HPDE6-E6E7 (cell line): Measurements from ENCODE around the gene PAM16.
"Not testable (repeated sequence)": the region's sequence is repeated elsewhere in the genome, so short reads cannot be mapped to it uniquely, and the experiment has no call there.

Source experiments
- DNase-seq: peaks from one replicate; pipeline ENCODE4 v3.0.0; 2011; ENCODE audit warnings: missing footprints; ENCODE audit errors: extremely low spot score

The PAM16 gene

DNA sequence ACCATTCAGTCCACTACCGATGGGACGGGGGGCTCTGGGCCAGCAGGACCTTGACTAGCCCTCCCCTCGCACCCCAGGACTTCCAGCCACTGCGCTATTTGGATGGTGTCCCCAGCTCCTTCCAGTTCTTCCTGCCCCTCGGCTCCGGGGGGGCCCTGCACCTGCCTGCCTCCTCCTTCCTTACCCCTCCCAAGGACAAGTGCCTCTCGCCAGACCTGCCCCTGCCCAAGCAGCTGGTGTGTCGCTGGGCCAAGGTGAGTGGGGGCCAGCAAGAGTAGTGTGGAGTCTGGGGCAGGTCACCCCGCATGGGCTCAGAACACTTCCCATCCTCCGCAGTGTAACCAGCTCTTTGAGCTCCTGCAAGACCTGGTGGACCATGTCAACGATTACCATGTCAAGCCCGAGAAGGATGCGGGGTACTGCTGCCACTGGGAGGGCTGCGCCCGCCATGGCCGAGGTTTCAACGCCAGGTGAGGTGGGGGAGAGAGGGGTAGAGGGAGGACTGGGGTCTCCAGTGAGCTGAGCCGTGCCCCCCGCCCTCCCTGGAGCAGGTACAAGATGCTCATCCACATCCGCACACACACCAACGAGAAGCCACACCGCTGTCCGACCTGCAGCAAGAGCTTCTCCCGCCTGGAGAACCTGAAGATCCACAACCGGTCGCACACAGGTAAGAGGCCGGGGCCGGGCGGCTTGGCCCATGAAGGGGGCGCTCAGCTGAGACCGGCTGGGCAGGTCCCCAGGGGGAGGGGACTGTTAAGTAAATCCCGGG is 16.2 kb downstream of the PAM16 start:
- DNase-seq, result no peak

DNA sequence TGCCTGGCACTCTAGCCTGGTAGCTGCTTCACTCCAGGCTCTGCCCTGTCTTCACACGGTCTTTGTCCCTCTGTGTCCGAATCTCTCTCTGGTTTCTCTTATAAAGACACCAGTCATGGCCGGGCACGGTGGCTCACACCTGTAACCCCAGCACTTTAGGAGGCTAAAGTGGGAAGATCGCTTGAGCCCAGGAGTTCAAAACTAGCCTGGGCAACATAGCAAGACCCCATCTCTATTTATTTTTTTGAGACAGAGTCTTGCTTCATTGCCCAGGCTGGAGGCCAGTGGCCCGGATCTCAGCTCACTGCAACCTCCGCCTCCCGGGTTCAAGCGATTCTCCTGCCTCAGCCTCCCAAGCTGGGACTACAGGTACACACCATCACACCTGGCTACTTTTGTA is 17.4 kb downstream of the PAM16 start:
- not testable (repeated sequence) for DNase-seq

GRCh38 chr16:4333308-4333638 is 17.8 kb downstream of the PAM16 start:
- no peak for DNase-seq

GRCh38 chr16:4332623-4333307 is 18.4 kb downstream of the PAM16 start:
- DNase-seq, result no peak

GRCh38 chr16:4332083-4332482 is 19.0 kb downstream of the PAM16 start:
- DNase-seq, result no peak

GRCh38 chr16:4330277-4330874 is 20.7 kb downstream of the PAM16 start:
- DNase-seq, result no peak

GRCh38 chr16:4328782-4329775 is 22.0 kb downstream of the PAM16 start:
- no peak for DNase-seq

DNA sequence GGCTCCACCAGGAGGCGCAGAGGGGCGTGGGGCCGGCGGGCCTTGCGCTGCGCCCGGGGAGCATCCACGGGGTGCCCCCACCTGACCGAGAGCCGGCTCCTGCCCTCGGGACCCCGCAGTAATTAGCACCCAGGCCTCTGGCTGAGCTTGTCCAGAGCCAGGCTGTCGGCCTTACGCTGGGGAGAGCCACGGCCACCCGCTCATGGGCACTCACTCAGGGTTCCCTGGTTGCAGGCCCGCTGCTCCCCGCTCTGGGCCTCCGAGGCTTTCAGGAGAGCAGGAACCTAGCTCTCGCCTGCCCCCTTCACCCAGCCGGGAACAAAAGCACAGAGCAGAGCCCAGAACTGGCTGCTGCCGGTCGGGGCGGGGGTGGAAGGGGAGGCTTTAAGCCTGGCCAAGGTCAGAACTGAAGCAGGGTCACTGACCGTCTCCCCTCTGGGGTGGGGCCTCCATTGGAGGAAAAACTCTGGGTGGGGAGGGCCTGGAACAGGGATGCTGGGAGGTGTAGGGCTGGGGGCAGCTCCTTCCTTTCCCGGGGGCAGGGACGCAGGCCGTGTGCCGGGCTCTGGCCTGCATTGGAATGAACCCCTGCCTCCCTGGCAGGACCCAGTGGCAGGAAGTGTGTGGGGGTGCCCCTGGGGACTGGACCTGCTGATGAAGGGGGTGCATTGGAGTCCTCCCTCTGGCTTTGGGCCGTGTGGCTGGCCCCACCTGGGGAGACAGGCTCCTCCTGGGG is 22.9 kb downstream of the PAM16 start:
- no peak for DNase-seq

- DNase-seq, result no peak
Observed at GRCh38 chr16:4327386-4328045, 23.6 kb downstream of the PAM16 start.

DNA sequence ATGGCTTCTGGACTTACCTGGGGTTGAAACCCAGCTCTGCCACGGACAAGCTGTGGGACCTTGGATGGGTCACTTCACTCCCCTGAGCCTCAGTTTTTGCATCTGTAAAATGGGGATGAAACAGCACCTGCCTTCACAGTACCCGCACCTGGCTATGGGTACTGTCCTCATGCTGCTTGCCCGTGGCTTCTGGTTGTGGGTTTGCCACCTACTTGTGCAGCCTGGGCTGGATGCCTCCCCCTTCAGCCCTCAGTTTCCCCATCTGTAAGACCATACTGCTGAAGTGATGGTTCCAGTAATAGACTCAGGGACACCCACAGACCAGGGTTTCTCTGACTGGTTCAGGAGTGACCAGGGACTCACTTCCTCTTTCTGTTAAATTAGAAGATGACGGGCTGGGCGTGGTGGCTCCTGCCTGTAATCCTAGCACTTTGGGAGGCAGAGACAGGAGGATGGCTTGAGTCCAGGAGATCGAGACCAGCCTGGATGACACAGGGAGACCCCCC is 25.8 kb downstream of the PAM16 start:
- DNase-seq, result no peak

DNA sequence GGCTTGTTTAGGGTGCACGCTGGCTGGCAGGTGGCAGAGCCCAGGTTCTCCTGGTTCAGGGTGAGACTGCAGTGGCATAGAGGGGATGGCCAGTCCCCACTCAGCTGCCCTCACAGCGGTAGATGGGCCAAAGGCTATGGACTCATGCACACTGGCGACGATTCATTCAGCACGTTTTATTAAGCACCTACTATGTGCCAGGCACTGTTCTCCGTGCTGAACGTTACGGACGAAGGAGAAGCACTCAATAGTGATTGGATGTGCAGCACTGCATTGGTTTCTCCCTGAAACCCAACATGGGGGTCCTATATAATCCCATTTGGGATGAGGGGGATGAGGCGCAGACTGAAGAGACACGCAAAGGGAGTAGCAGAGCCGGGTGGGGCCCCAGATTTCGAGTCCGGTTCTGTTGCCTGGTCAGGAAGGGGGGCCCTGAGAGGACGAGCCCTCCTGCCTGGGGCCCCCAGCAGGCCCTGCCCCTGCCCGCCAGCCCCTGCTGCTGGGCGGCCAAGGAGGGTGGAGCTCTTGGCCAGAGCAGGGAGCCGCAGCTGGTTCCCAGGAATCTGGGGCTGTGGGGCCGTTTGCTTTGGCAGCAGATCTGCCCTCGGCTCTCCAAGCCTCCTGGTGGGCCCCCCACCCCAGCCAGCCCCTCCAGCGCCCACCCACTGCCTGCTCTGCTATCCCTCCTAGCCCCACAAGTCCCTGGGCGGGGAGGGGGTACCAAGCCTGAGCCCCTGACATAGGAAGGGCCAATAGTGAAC is 26.4 kb downstream of the PAM16 start:
- no peak for DNase-seq

DNA sequence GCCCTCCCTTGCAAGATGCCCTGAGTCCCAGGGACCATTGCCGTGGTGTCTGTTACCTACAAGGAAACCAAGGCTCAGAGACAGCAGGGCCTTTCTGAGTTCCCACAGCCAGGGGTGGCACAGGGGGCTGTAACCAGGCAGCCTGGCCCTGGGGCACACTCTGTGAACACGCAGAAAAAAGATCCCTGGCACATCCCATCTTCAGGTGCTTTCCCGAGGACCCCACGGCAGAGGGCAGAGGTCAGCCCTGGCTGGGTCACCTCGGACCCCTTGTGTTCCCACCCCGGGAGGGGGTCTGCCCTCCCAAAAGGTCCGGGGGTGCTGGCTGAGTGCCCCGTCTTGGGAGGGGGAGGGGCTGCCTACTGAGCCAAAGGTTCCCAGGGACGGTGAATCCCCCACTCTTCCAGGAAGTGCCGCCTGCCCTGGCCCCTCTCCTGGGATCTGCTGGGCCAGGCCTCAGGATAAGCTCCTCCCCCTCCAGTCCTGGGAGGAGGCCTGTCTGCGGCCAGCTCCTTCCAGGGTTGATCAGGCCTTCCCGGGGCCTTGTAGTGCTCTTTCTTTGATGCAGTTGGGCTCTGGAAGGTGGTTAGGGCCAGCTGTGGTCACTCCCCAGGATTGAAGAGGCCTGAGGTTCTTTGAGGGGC is 27.2 kb downstream of the PAM16 start:
- no peak for DNase-seq

DNA sequence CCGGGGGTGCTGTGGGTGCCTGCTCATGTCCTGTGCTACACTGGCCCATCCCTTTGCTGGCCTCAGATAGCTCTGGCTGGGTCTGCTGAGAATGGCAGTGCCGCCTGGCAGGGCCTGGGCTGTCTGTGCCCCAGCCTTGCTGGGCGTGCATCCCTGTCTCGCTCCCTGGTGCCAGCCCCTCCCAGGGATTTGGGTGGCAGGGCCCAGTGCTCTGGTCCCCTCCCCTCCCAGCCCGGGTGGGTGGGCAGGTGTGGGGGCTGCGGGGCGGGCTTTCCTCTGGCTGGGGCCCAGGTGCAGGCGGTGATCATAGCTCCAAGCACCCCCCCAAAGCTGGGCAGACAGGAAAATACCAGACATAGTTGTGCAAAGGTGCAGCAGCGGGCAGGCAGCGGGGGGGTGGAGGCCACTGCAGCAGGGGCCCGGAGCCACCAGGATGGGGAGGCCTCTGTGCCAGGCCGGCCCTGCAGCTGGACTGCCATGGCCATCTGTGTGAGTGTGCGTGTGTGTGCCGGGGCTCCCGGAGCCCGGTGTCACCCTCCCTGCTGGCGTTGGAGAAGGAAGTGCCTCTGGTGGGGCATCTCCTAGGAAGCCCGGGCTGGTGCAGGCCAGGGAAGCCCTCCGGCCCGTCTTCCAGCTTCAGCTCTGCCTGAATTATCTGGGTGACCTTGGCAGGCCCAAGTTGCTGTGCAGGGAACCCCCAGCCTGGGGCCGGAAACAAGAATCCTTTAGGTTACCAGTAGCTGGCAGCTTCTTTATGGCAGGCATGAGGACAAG is 27.9 kb downstream of the PAM16 start:
- DNase-seq, result no peak

- no peak for DNase-seq
Observed at GRCh38 chr16:4322121-4323052, 28.7 kb downstream of the PAM16 start.

DNA sequence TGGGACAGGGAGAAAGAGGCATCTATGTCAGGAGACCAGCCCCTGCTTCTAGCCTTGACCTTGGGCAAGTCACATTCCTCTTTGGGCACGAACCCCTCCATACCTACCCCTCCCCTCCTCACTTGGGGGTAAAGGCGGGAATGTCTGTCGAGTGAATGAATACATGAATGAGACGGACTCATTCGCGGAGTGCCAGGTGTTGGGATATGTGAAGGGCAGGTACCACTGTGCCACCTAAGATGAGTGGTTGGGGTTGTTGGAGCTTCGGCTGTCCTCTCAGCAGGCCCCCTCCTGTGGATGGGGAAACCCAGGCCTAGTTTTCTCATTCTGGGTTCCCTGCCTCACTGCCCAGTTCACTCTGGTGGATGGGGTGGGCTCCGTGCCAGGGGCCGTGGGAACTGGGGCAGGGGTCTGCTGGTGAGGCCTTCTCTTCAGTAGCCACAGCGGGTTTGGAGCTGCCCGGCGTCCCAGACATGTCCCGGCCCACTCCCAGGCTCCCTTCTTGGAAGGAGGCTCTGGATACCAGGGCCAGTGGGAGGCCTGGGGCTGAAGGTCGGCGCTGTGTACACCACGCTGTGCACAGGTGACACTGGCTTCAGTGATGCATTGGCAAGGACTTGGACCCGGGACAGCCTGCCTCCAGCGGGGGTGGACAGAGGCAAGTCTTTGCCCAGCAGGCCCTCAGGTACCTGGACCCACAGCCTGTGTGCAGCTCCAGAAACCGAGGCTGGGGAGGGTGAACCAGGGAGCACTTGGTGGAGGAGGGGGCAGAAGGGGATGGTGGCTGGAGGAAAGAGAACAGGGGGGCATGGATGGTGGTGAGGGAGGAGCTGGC is 29.6 kb downstream of the PAM16 start:
- no peak for DNase-seq

- no peak for DNase-seq
Observed at GRCh38 chr16:4320571-4321137, 30.5 kb downstream of the PAM16 start.
